DND-41 (cell line): ENCODE measurements around the gene LGALS9C.
"Not testable (repeated sequence)": the region's sequence is repeated elsewhere in the genome, so short reads cannot be mapped to it uniquely, and the experiment has no call there.

Experiments
- CTCF ChIP-seq: IDR thresholded peaks from 2 replicates; pipeline ENCODE4 v1.5.1; 2012; ENCODE audit warnings: borderline replicate concordance, low read length, moderate library complexity, mild to moderate bottlenecking; ENCODE audit not compliant: poor library complexity, severe bottlenecking; ENCODE audit errors: extremely low read depth
- EZH2 ChIP-seq: IDR thresholded peaks from 3 replicates; pipeline ENCODE4 v1.6.1; 2012; ENCODE audit warnings: borderline replicate concordance, low read depth, mild to moderate bottlenecking, moderate library complexity, low read length, inconsistent platforms; ENCODE audit not compliant: severe bottlenecking

- TF ChIP-seq CTCF, EZH2: not testable (repeated sequence)
Observed at GRCh38 chr17:18447476-18448205, 28.9 kb upstream of the LGALS9C start.
